Esophagus muscularis mucosa (tissue), 4 donors: ENCODE results near the gene RTCA. TPM values are rescaled to one million over a fixed set of nuclear protein-coding genes. Genes with fewer than 3 reads are reported as not detected.

ENCODE experiments used
- DNase-seq: peaks from one replicate; pipeline ENCODE4 v3.0.0-alpha.2; 2017; ENCODE audit errors: extremely low spot score
- H3K27ac ChIP-seq, 4 donors: fragments of 200-600 bp; sonication (generic); replicated peaks in 1 of 4; 1 replicate in 3 of 4; 2 replicates in 1 of 4; pipeline ENCODE4 v1.5.1; 2016 to 2019; ENCODE audit warnings: mild to moderate bottlenecking in 1 of 4
- H3K27me3 ChIP-seq, 4 donors: fragments of 200-600 bp; sonication (generic); one replicate each; pipeline versions ENCODE4 v1.5.1 to v1.6.0; 2016 to 2019
- H3K36me3 ChIP-seq, 4 donors: fragments of 200-600 bp; sonication (generic); one replicate each; pipeline ENCODE4 v1.5.1; 2016 to 2019
- H3K4me1 ChIP-seq, 4 donors: fragments of 200-600 bp; sonication (generic); one replicate each; pipeline ENCODE4 v1.5.1; 2016 to 2019
- H3K4me3 ChIP-seq, 4 donors: fragments of 200-600 bp; sonication (generic); 1 replicate in 2 of 4; 2 replicates in 2 of 4; pipeline ENCODE4 v1.5.1; 2016 to 2019; ENCODE audit warnings: mild to moderate bottlenecking in 4 of 4, moderate library complexity in 1 of 4
- H3K9me3 ChIP-seq, 4 donors: fragments of 200-600 bp; sonication (generic); 1 replicate in 3 of 4; 2 replicates in 1 of 4; pipeline ENCODE4 v1.5.1; 2016 to 2019
- CTCF ChIP-seq, 3 experiments: fragments of 200-600 bp in 2 of 3; fragments of 450-650 bp in 1 of 3; sonication (generic) in 2 of 3; IDR thresholded peaks; one replicate each; pipeline ENCODE4 v1.5.1; 2017 to 2019; ENCODE audit warnings: antibody characterized with exemption in 3 of 3, mild to moderate bottlenecking in 2 of 3, moderate library complexity in 1 of 3
- EP300 ChIP-seq: sonication (generic); formaldehyde crosslinking; IDR thresholded peaks from one replicate; pipeline ENCODE4 v1.6.1; 2017; ENCODE audit warnings: antibody characterized with exemption
- POLR2A ChIP-seq: fragments of 450-650 bp; IDR thresholded peaks from one replicate; pipeline ENCODE4 v1.6.1; 2017; ENCODE audit warnings: antibody characterized with exemption, moderate library complexity, mild to moderate bottlenecking, low read depth
- POLR2AphosphoS5 ChIP-seq, 2 donors: sonication (generic); formaldehyde crosslinking; IDR thresholded peaks; one replicate each; pipeline ENCODE4 v1.6.1; 2017; ENCODE audit warnings: antibody characterized with exemption in 2 of 2
- WGBS: methylation state at CpG from one replicate; pipeline ENCODE4 v1.1.5; 2018; 5-methylcytosine and 5-hydroxymethylcytosine counted together
- intact Hi-C: fragments of 100-400 bp; cut with DNase I; formaldehyde crosslinking; loops from one replicate; pipeline ENCODE4 v1.15.1; 2023
- total RNA-seq, 4 donors: library from RNA; depleted of rRNA; stranded (reverse); fragments of >200 nt; gene quantifications; one replicate each; pipeline versions ENCODE4 v1.1.0 to v1.2.1, GENCODE V29; 2016

The RTCA gene
- total RNA-seq, 4 donors from 2014 or later: 18.7 to 22.0 (median 21.4) TPM

DNA sequence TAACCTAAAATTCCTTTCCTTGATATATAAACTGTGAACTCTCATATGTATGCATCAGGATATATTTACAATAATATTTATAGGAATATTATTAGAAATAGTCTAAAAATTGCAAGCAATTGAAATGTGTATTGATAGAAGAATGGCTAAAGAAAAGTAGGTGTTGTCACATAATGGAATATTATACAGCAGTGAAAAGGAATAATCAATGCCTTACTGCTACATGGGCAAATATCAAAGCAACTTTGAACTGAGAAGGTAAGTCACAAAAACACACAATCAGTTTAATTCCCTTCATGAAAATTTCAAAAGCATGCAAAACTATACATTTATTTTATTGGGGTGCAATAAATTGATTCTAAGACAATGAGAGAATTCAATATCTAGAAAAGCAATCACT lies 50.6 kb downstream of the RTCA start:
- Histone ChIP-seq H3K27ac (no peak overlapping the region), H3K27me3 (no peaks in the 10 kb centered on the region), H3K4me1 (no peaks in the 10 kb centered on the region), H3K36me3 (no peaks in the 10 kb centered on the region), H3K9me3 (peaks cover 0 to 24% (median 8%) of the 10 kb centered on the region in 4 donors), H3K4me3 (no peak overlapping the region)
- no peak for TF ChIP-seq EP300
- TF ChIP-seq CTCF (IDR thresholded peaks at IDR 0.05): no peak
- TF ChIP-seq POLR2A: no peak
- TF ChIP-seq POLR2AphosphoS5 (IDR thresholded peaks at IDR 0.05): no peak
- DNase-seq: no peak
- intact Hi-C loops: no loop called here

- Histone ChIP-seq H3K36me3 (no peaks in the 10 kb centered on the region), H3K4me1 (peaks cover 0 to 2% (median 0%) of the 10 kb centered on the region in 4 donors), H3K27ac (no peak overlapping the region), H3K4me3 (no peak overlapping the region), H3K9me3 (peaks cover 0 to 24% (median 8%) of the 10 kb centered on the region in 4 donors), H3K27me3 (no peaks in the 10 kb centered on the region)
- WGBS: 95% methylated on average over 2 of the region's 2 CpGs
- TF ChIP-seq POLR2A: no peak
- no peak for TF ChIP-seq POLR2AphosphoS5 (IDR thresholded peaks at IDR 0.05)
- TF ChIP-seq EP300: no peak
- TF ChIP-seq CTCF (IDR thresholded peaks at IDR 0.05): no peak
- no peak for DNase-seq
- intact Hi-C loops: no loop called here
Measured at GRCh38 chr1:100320311-100321099, 54.5 kb downstream of the RTCA start.

DNA sequence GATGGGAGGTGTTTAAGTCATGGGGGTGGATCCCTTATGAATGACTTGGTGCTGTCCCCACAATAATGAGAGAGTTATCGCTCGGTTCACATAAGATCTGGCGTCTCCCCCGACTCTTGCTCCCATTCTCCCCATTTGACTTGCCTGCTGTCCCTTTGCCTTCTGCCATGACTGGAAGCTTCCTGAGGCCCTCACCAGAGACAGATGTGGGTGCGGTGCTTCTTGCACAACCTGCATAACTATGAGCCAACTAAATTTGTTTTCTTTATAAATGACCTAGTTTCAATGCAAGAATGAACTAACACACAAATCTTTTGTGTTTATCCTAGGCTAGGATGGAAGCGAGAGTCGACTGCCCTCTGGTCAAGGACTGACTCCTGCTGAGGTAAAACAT lies 55.1 kb downstream of the RTCA start:
- H3K9me3 ChIP-seq: peaks cover 0 to 18% (median 8%) of the 10 kb centered on the region in 4 donors
- DNase-seq: no peak
- no peak overlapping the region for H3K27ac ChIP-seq
- 96% methylated on average over 7 of the region's 7 CpGs for WGBS
- H3K4me3 ChIP-seq: no peak overlapping the region
- H3K36me3 ChIP-seq: no peaks in the 10 kb centered on the region
- intact Hi-C loops: no loop called here
- TF ChIP-seq EP300: no peak
- no peak for TF ChIP-seq CTCF (IDR thresholded peaks at IDR 0.05)
- no peak for TF ChIP-seq POLR2A
- TF ChIP-seq POLR2AphosphoS5 (IDR thresholded peaks at IDR 0.05): no peak
- peaks cover 0 to 2% (median 0%) of the 10 kb centered on the region in 4 donors for H3K4me1 ChIP-seq
- no peaks in the 10 kb centered on the region for H3K27me3 ChIP-seq

DNA sequence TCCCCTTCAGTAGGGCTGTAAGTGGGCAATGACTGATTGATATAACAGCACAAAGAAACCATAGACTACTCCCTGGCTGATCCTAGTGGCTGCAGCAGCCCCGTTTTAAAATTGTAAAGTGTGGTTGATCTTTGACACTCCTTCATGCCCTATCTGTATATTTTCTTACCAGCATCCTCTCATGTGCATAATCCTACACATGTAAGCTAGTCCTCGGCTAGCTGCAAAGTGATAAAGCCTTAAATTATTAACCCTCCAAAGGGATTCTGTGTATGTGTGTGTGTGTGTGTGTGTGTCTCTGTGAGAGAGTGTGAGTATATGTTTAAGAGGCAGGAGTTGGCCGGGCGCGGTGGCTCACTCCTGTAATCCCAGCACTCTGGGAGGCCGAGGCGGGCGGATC lies 55.5 kb downstream of the RTCA start:
- DNase-seq: peak; percentile 14
- Histone ChIP-seq H3K27me3 (no peaks in the 10 kb centered on the region), H3K4me3 (no peak overlapping the region), H3K27ac (no peak overlapping the region), H3K4me1 (peaks cover 0 to 2% (median 0%) of the 10 kb centered on the region in 4 donors), H3K9me3 (peaks cover 0 to 16% (median 8%) of the 10 kb centered on the region in 4 donors), H3K36me3 (no peaks in the 10 kb centered on the region)
- intact Hi-C loops: no loop called here
- TF ChIP-seq POLR2A: no peak
- TF ChIP-seq EP300: no peak
- no peak for TF ChIP-seq CTCF (IDR thresholded peaks at IDR 0.05)
- WGBS: 89% methylated on average over 8 of the region's 8 CpGs
